PC-3 (cell line): Measurements from ENCODE around the gene ACAT2. TPM values are rescaled to one million over a fixed set of nuclear protein-coding genes. Genes with fewer than 3 reads are reported as not detected.

ENCODE experiments used
- total RNA-seq: library from RNA; depleted of rRNA; stranded (reverse); fragments of >200 nt; gene quantifications from 2 replicates; pipeline ENCODE4 v1.2.3, GENCODE V29; 2014; rRNA removed

Gene ACAT2
- total RNA-seq, 1 experiment from 2014 or later: 36.0 TPM

Other genes with a start within 250 kb of the ACAT2 start
- gene SOD2, start 68.8 kb upstream of the ACAT2 start, total RNA-seq: 69.5 and 78.2 TPM in 2 replicates
- 50.8 and 54.5 TPM in 2 replicates for gene WTAP, start 34.5 kb upstream of the ACAT2 start, total RNA-seq
- gene TCP1, start 27.6 kb downstream of the ACAT2 start, total RNA-seq: 253 and 280 TPM in 2 replicates
- 123 and 155 TPM in 2 replicates for gene MRPL18, start 28.4 kb downstream of the ACAT2 start, total RNA-seq
- not detected in 2 replicates for gene PNLDC1, start 38.2 kb downstream of the ACAT2 start, total RNA-seq
- gene MAS1, start 128.9 kb downstream of the ACAT2 start, total RNA-seq: not detected in 2 replicates
- 31.5 and 37.2 TPM in 2 replicates for gene IGF2R, start 207.0 kb downstream of the ACAT2 start, total RNA-seq